ENCODE measurements around the gene SPIB. TPM values are rescaled to one million over a fixed set of nuclear protein-coding genes. Genes with fewer than 3 reads are reported as not detected.

SPIB gene
- total and polyA plus RNA-seq, 2 experiments from 2014 or later = 12.6 to 17.5 TPM

DNA sequence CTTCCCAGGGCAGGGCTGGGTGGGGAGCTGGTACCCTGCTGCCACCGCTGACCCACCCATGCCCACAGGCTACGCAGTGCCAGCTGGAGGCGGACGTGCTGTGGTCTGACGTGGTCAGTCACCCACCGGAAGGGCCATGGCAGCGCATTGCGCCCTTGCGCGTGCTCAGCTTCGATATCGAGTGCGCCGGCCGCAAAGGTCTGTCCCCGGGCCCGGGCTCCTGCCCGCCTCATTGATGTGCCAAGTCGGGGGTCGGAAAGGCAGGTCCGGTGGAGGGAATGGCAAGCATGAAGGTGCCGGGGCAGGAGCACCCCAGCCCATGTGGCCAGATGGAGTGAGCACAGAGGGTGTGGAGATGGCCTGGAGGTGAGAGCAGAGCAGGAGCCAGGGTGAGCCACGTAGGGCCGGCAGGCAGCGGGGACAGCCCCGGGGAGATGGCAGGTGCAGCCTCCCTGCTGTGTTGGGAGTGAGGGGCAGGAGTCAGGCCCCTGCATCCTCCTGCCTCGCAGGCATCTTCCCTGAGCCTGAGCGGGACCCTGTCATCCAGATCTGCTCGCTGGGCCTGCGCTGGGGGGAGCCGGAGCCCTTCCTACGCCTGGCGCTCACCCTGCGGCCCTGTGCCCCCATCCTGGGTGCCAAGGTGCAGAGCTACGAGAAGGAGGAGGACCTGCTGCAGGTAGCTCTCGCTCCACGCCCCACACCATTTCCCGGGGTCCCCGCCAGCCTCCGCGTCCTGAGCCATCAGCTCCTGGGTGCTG is 16.0 kb upstream of the SPIB start (continued):
- no peak for TF ChIP-seq ZNF462 (CRISPR knock-in tag; IDR thresholded peaks at IDR 0.05)
- TF ChIP-seq, protein P1, sequence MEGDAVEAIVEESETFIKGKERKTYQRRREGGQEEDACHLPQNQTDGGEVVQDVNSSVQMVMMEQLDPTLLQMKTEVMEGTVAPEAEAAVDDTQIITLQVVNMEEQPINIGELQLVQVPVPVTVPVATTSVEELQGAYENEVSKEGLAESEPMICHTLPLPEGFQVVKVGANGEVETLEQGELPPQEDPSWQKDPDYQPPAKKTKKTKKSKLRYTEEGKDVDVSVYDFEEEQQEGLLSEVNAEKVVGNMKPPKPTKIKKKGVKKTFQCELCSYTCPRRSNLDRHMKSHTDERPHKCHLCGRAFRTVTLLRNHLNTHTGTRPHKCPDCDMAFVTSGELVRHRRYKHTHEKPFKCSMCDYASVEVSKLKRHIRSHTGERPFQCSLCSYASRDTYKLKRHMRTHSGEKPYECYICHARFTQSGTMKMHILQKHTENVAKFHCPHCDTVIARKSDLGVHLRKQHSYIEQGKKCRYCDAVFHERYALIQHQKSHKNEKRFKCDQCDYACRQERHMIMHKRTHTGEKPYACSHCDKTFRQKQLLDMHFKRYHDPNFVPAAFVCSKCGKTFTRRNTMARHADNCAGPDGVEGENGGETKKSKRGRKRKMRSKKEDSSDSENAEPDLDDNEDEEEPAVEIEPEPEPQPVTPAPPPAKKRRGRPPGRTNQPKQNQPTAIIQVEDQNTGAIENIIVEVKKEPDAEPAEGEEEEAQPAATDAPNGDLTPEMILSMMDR (conservative IDR thresholded peaks at IDR 0.05; ENCODE audit: low read depth in 2 of 2) = no peak
- TF ChIP-seq POLR2AphosphoS5 (IDR thresholded peaks at IDR 0.05; ENCODE audit: low read depth) = no peak
- no peak for TF ChIP-seq JUNB (IDR thresholded peaks at IDR 0.05; ENCODE audit: unreplicated experiment)

DNA sequence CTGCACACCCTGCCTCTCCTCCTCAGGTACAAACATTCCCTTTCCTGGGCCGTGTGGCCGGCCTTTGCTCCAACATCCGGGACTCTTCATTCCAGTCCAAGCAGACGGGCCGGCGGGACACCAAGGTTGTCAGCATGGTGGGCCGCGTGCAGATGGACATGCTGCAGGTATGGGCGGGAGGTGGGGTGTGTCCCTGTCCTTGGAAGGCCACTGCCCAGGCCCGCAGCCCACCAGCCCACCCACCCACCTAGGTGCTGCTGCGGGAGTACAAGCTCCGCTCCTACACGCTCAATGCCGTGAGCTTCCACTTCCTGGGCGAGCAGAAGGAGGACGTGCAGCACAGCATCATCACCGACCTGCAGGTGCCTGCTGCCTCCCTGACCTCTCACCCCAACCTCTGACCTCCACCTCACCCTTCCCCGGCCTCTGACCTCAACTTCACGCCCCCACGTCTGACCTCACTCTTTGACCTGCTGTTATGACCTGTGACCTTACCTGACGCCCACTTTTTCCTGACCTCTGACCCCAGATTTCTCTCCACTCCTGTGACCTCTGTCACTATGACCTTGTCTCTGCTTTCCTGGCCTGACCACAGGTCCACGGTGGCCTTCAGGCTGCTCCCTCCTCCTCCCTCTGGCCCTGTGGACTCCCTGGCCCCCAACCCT is 12.4 kb upstream of the SPIB start:
- Mint-ChIP-seq H3K4me3 (no peak overlapping the region), H3K9me3 (no peaks in the 10 kb centered on the region; the same call in 2 of the 3 replicates), H3K4me1 (no peaks in the 10 kb centered on the region), H3K36me3 (ENCODE audit: low read depth) (peaks cover 62% of the 10 kb centered on the region), H3K27ac (no peak overlapping the region), H3K27me3 (ENCODE audit: insufficient read depth, low read depth, poor library complexity) (no peaks in the 10 kb centered on the region)
- no peak overlapping the region for H3K4me2 ChIP-seq
- no peaks in the 10 kb centered on the region for H3K27me3 ChIP-seq (ENCODE audit: insufficient read depth)
- no peak overlapping the region for H3K27ac ChIP-seq (ENCODE audit: low read depth)
- no peak for ATAC-seq
- peaks cover 5% of the 10 kb centered on the region for H4K20me1 ChIP-seq (replicated peaks; ENCODE audit: insufficient read depth)
- no peak overlapping the region for H2AFZ ChIP-seq
- no peaks in the 10 kb centered on the region for H3K4me1 ChIP-seq (ENCODE audit: insufficient read depth)
- H3F3A ChIP-seq (replicated peaks; ENCODE audit: low read depth) = no peaks in the 10 kb centered on the region; the same call in 1 of the 2 replicates
- H3K4me3 ChIP-seq = no peak overlapping the region
- peaks cover 4% of the 10 kb centered on the region; the same call in 1 of the 2 replicates for H3K36me3 ChIP-seq (ENCODE audit: insufficient read depth)
- no peaks in the 10 kb centered on the region for H3K9me2 ChIP-seq (ENCODE audit: insufficient read depth)
- no peak for TF ChIP-seq POLR2AphosphoS5 (IDR thresholded peaks at IDR 0.05; ENCODE audit: low read depth)
- no peak for TF ChIP-seq JUNB (IDR thresholded peaks at IDR 0.05; ENCODE audit: unreplicated experiment)
- no peak for TF ChIP-seq REST (IDR thresholded peaks at IDR 0.05; ENCODE audit: unreplicated experiment)
- no peak for TF ChIP-seq NANOG (IDR thresholded peaks at IDR 0.05; ENCODE audit: borderline replicate concordance)
- TF ChIP-seq, protein P1 (conservative IDR thresholded peaks at IDR 0.05; ENCODE audit: low read depth in 2 of 2) = no peak
- TF ChIP-seq CREB1 (CRISPR knock-in tag; IDR thresholded peaks at IDR 0.05; ENCODE audit: low read depth) = no peak
- TF ChIP-seq STAT1 (IDR thresholded peaks at IDR 0.05; ENCODE audit: unreplicated experiment) = no peak
- no peaks in the 10 kb centered on the region for H3K79me2 ChIP-seq (replicated peaks; ENCODE audit: insufficient read depth)
- no peak for DNase-seq (ENCODE audit: low spot score)
